WERI-Rb-1 (cell line): Measurements from ENCODE around the gene ALPI.

ENCODE experiments used
- DNase-seq: peaks from one replicate; pipeline ENCODE4 v3.0.0-alpha.2; 2020
- H3K27ac ChIP-seq: fragments of 250-450 bp; sonication (Bioruptor Pico); 2 replicates; pipeline ENCODE4 v1.5.1; 2020; ENCODE audit warnings: mild to moderate bottlenecking, moderate library complexity
- H3K27me3 ChIP-seq: fragments of 250-450 bp; sonication (Bioruptor Pico); 2 replicates; pipeline ENCODE4 v1.5.1; 2021; ENCODE audit warnings: mild to moderate bottlenecking, low read depth, moderate library complexity; ENCODE audit not compliant: insufficient read depth, severe bottlenecking
- H3K36me3 ChIP-seq: fragments of 250-450 bp; sonication (Bioruptor Pico); 2 replicates; pipeline ENCODE4 v1.5.1; 2020; ENCODE audit warnings: mild to moderate bottlenecking, moderate library complexity
- H3K4me3 ChIP-seq: 2 replicates; pipeline ENCODE4 v1.5.1; 2011; ENCODE audit warnings: low read depth, mild to moderate bottlenecking, control low read depth, low read length
- H3K9me3 ChIP-seq: fragments of 250-450 bp; sonication (Bioruptor Pico); 2 replicates; pipeline ENCODE4 v1.5.1; 2021; ENCODE audit warnings: mild to moderate bottlenecking, moderate library complexity; ENCODE audit not compliant: severe bottlenecking
- CTCF ChIP-seq: IDR thresholded peaks from 2 replicates; pipeline ENCODE4 v1.5.1; 2011; ENCODE audit warnings: low read depth, mild to moderate bottlenecking, control low read depth, inconsistent platforms, low read length

The ALPI gene

GRCh38 chr2:232482301-232483238 lies 26.6 kb downstream of the ALPI start:
- Histone ChIP-seq H3K27ac (no peak overlapping the region), H3K36me3 (no peaks in the 10 kb centered on the region), H3K9me3 (no peaks in the 10 kb centered on the region), H3K27me3 (peaks cover 32% of the 10 kb centered on the region), H3K4me3 (no peak overlapping the region)
- TF ChIP-seq CTCF = no peak
- no peak for DNase-seq

- H3K27ac ChIP-seq = no peak overlapping the region
- no peak for DNase-seq
- no peaks in the 10 kb centered on the region for H3K9me3 ChIP-seq
- no peak for TF ChIP-seq CTCF
- H3K36me3 ChIP-seq = no peaks in the 10 kb centered on the region
- peaks cover 39% of the 10 kb centered on the region for H3K27me3 ChIP-seq
- no peak overlapping the region for H3K4me3 ChIP-seq
Measured at GRCh38 chr2:232483311-232483922, 27.5 kb downstream of the ALPI start.

- DNase-seq = no peak
- Histone ChIP-seq H3K9me3 (no peaks in the 10 kb centered on the region), H3K36me3 (no peaks in the 10 kb centered on the region), H3K27me3 (peaks cover 42% of the 10 kb centered on the region), H3K27ac (no peak overlapping the region), H3K4me3 (no peak overlapping the region)
- no peak for TF ChIP-seq CTCF
Measured at GRCh38 chr2:232483923-232484627, 28.1 kb downstream of the ALPI start.

- peak; percentile 4 for DNase-seq
- Histone ChIP-seq H3K36me3 (no peaks in the 10 kb centered on the region), H3K4me3 (no peak overlapping the region), H3K9me3 (no peaks in the 10 kb centered on the region), H3K27ac (no peak overlapping the region), H3K27me3 (peaks cover 42% of the 10 kb centered on the region)
- TF ChIP-seq CTCF = no peak
Measured at GRCh38 chr2:232484628-232485347, 28.8 kb downstream of the ALPI start.

- Histone ChIP-seq H3K36me3 (no peaks in the 10 kb centered on the region), H3K4me3 (peak overlapping the region; percentile 38), H3K27me3 (peaks cover 42% of the 10 kb centered on the region), H3K9me3 (no peaks in the 10 kb centered on the region), H3K27ac (no peak overlapping the region)
- no peak for TF ChIP-seq CTCF
- peak; percentile 15 for DNase-seq
Measured at GRCh38 chr2:232485348-232485756, 29.4 kb downstream of the ALPI start.
